AG04450 (cell line): ENCODE data around the gene MTM1. TPM values are rescaled to one million over a fixed set of nuclear protein-coding genes. Genes with fewer than 3 reads are reported as not detected.

Experiments used
- CTCF ChIA-PET: fragments of 300-600, 350-600 bp; formaldehyde crosslinking; extraction: SDS; loops from one replicate; lab custom pipeline; 2022; ENCODE audit warnings: antibody characterized with exemption, inconsistent platforms; lab: Charles Lee
- POLR2A ChIA-PET: fragments of 350-600 bp; formaldehyde crosslinking; extraction: SDS; loops from one replicate; lab custom pipeline; 2021; ENCODE audit warnings: antibody characterized with exemption, inconsistent platforms; lab: Yijun Ruan, JAX
- DNase-seq: peaks from one replicate; pipeline ENCODE4 v3.0.0-alpha.2; 2011; ENCODE audit warnings: low read depth, low spot score
- H3K27ac ChIP-seq: one replicate; pipeline ENCODE4 v1.5.1; 2012; ENCODE audit warnings: low read depth, low read length, control low read depth
- H3K27me3 ChIP-seq: one replicate; pipeline ENCODE4 v1.6.0; 2012; ENCODE audit warnings: low read length; ENCODE audit not compliant: control insufficient read depth, insufficient read depth
- H3K4me3 ChIP-seq: 2 replicates; pipeline ENCODE4 v1.5.1; 2011; ENCODE audit warnings: mild to moderate bottlenecking, low read depth, low read length, control low read depth
- H3K9me3 ChIP-seq: 2 replicates; pipeline ENCODE4 v1.5.1; 2012; ENCODE audit warnings: low read length; ENCODE audit not compliant: control insufficient read depth, insufficient read depth
- polyA plus RNA-seq: library from polyadenylated mRNA; depleted of rRNA; stranded (reverse); fragments of >200 nt; gene quantifications from 2 replicates; pipeline ENCODE4 v1.2.3, GENCODE V29; 2011
- TF ChIP-seq, protein P1 (sequence below): IDR thresholded peaks from 2 replicates; pipeline ENCODE4 v1.5.1; 2011; ENCODE audit warnings: low read depth, low read length, control low read depth, inconsistent platforms

Gene MTM1
- polyA plus RNA-seq, 1 experiment = 3.9 TPM

DNA sequence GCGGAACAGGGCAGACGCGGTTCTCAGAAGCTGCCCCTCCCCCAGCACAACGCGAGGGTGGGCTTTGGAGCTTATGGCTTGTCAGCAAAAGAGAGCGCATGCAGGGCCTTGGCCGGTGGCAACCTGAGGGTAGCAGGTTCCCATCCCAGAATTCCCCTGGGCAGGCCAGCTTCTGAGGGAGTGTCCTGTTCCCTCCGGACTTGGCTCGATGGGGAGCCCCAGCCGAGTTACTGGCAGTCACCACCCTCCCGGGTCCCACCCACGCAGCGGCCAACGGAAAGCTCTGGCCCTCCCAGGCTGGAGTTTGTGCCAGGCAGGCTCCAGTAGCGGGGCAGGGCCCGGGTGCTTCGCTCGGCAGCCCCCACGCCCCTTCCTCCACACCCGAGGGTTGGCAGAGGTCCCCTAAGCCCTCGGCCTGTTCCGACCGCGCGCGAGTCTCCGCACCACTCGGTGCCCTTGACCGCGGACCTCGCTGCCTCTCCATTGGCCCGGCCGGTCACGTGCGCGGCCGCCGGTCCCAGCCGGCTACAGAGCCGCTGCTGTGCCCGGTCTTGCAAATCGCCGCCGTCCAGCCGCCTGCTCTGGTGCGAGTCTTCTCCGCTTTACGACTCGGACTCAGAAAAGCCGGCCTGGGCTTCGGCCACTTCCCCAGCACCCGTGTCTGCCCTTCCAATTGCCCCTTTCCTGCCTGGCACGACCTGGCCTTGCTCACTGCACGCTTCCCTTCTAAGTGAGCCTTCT, 20.9 kb upstream of the MTM1 start:
- ChIA-PET CTCF (interaction anchor here (2.1 kb wide), 1 partner anchor 609 kb away, joined by 7 read pairs; the partner anchor contains the start of gene EOLA2), POLR2A (no interaction called here)
- DNase-seq = no peak
- no peaks in the 10 kb centered on the region for H3K27me3 ChIP-seq
- TF ChIP-seq, protein P1, sequence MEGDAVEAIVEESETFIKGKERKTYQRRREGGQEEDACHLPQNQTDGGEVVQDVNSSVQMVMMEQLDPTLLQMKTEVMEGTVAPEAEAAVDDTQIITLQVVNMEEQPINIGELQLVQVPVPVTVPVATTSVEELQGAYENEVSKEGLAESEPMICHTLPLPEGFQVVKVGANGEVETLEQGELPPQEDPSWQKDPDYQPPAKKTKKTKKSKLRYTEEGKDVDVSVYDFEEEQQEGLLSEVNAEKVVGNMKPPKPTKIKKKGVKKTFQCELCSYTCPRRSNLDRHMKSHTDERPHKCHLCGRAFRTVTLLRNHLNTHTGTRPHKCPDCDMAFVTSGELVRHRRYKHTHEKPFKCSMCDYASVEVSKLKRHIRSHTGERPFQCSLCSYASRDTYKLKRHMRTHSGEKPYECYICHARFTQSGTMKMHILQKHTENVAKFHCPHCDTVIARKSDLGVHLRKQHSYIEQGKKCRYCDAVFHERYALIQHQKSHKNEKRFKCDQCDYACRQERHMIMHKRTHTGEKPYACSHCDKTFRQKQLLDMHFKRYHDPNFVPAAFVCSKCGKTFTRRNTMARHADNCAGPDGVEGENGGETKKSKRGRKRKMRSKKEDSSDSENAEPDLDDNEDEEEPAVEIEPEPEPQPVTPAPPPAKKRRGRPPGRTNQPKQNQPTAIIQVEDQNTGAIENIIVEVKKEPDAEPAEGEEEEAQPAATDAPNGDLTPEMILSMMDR = no peak
- H3K9me3 ChIP-seq = no peaks in the 10 kb centered on the region
- peak overlapping the region; percentile 27; the same call in 1 of the 2 replicates for H3K4me3 ChIP-seq
- H3K27ac ChIP-seq = no peak overlapping the region

DNA sequence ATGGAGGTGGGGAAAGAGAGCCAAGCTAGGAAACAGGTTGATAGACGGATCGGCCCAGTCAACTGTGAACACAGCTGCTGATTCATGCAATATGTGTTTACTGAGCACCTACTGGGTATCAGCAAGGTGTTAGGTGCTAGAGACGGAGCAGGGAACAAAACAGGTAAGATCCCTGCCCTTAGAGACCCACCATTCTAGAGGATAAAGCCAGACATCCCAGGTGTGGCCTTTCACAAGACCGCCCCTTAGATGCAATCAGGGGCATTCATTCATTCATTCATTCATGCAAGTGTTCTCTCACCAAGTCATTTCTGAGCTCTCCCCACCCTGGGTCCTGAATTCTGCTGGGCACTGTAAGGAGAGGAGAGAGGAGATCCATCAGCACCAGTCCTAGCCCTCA, 20.2 kb upstream of the MTM1 start:
- no peak for DNase-seq
- H3K4me3 ChIP-seq = no peak overlapping the region
- ChIA-PET CTCF (interaction anchor here (2.1 kb wide), 1 partner anchor 610 kb away, joined by 7 read pairs; the partner anchor contains the start of gene EOLA2), POLR2A (no interaction called here)
- TF ChIP-seq, protein P1 = no peak
- no peaks in the 10 kb centered on the region for H3K27me3 ChIP-seq
- no peaks in the 10 kb centered on the region for H3K9me3 ChIP-seq
- no peak overlapping the region for H3K27ac ChIP-seq

DNA sequence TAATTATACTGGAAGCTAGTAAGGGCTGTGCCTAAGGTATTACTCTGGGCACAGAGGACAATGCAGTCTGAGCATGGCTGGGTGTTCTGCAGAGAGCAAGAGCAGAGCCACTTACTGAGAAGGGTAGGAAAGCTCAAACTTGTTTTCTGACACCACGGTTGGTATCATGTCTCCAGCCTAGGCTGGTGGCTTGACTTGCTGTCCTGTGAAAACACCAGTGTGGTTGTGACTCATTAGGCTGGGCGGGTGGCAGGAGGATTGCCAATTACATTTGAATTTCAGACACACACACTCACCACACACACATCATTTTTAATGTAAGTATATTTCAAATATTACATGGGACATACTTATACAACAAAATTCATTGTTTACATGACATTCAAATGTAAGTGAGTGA, 19.7 kb upstream of the MTM1 start:
- ChIA-PET CTCF (interaction anchor here (2.1 kb wide), 1 partner anchor 610 kb away, joined by 7 read pairs; the partner anchor contains the start of gene EOLA2), POLR2A (no interaction called here)
- Histone ChIP-seq H3K9me3 (no peaks in the 10 kb centered on the region), H3K27me3 (no peaks in the 10 kb centered on the region), H3K27ac (no peak overlapping the region), H3K4me3 (no peak overlapping the region)
- TF ChIP-seq, protein P1 = no peak
- DNase-seq = no peak

DNA sequence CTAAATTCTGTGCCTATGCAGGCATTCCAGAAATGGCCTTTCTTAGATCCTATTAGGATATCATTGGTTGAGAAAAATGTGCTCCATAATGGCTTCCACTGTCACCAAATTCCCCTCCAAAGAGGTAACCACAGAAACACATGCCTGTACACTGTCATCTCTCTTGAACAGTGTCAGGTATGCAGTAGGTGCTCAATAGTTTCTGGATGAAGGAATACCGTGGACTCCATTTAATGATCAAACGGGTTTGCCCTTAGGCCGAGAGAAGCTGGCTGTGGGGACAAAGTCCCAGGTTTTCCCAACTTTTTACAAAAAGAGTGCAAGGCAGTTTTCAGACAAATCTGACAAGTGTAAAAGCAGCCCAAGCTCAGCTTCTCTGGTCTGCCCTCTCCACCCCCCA, 16.5 kb upstream of the MTM1 start:
- Histone ChIP-seq H3K4me3 (no peak overlapping the region), H3K27me3 (no peaks in the 10 kb centered on the region), H3K9me3 (no peaks in the 10 kb centered on the region), H3K27ac (no peak overlapping the region)
- POLR2A ChIA-PET = no interaction called here
- CTCF ChIA-PET = no interaction called here
- TF ChIP-seq, protein P1 = no peak
- DNase-seq = no peak

DNA sequence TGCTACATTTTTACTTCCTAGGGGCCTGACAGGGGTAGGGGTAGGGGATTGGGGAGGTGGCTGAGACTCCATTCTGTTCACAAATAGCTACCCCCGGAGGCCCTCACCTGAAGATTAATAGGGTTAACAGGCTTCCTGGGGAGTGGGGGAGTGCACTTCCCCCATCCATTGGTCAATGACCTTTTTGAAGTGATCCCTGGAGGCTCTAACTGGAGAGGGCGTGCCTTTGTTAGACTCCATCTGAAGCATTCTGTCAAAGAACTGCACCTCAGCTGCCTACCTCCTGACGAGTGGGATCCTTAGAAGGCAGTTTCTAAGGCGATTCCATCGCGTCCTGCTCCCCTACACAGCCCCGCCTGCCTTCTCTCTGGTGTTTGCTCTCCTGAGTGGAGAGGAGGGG, 10.0 kb upstream of the MTM1 start:
- no peak for DNase-seq
- CTCF ChIA-PET = no interaction called here
- no peak overlapping the region for H3K27ac ChIP-seq
- POLR2A ChIA-PET = interaction anchor here (0.6 kb wide), 1 partner anchor 159 kb away, joined by 5 read pairs; no protein-coding TSS in a partner anchor
- TF ChIP-seq, protein P1 = no peak
- H3K27me3 ChIP-seq = no peaks in the 10 kb centered on the region
- H3K9me3 ChIP-seq = no peaks in the 10 kb centered on the region
- no peak overlapping the region for H3K4me3 ChIP-seq
